GM21447 (cell line): ENCODE measurements around the gene MRPS2.
"Not testable (repeated sequence)": the region's sequence is repeated elsewhere in the genome, so short reads cannot be mapped to it uniquely, and the experiment has no call there.

ENCODE experiments used
- ATAC-seq: cut with Tn5 transposase; IDR thresholded peaks from one replicate; pipeline ENCODE4 v1.9.1; 2021; ENCODE audit not compliant: unreplicated experiment

MRPS2 gene

DNA sequence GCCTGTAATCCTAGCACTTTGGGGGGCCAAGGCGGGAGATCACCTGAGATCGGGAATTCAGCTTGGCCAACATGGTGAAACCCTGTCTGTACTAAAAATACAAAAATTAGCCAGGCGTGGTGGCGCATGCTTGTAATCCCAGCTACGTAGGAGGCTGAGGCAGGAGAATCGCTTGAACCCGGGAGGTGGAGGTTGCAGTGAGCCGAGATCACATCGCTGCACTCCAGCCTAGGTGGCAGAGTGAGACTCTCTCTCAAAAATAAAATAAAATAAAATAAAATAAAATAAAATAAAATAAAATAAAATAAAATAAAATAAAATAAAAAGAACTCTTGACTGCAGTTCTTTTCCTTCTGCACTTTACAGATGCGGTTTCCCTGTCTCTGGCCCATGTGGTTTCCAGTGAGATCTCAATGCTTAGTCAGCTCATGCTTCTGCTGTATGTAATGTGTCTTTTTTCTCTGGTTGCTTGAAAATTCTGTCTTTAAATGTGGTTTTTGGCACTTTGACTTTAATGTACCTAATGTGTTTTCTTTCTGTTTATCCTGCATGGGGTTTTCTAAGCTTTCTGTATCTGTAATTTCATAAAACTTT is 28.5 kb downstream of the MRPS2 start:
- ATAC-seq = not testable (repeated sequence)

DNA sequence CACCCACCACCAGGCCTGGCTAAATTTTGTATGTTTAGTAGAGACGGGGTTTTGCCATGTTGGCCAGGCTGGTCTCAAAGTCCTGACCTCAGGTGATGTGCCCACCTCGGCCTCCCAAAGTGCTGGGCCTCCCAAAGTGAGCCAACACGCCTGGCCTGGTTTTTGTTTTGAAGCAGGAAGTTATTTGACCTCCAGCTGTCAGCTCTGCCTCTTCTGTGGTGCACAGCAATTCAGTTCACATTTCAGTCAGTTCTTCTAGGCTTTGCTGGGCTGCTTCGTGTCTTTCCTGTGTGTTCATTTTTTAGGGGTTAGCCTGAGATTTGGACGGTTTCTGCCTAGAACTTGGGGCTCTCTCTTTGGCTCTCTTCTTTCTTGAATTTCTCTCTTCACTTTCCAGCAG is 29.7 kb downstream of the MRPS2 start:
- no peak for ATAC-seq

DNA sequence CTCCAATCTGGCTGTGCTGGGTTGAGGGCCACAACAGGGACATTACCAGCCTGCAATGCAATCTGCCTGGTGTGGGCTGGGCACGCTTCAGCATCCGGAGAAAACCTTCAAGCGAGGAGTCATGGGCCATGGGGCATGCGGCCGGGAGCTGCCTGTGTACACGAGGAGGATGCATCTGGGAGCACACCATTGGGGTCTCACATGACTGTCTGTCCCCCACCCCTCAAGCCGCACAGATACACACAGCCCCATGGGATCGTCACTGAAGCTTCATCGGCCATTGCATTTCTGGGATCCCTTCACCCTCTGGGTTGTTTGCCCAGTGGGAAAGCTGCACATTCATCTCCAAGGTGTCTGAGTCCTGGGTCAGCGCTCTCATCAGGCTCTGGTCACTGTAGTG is 30.6 kb downstream of the MRPS2 start:
- ATAC-seq = no peak

DNA sequence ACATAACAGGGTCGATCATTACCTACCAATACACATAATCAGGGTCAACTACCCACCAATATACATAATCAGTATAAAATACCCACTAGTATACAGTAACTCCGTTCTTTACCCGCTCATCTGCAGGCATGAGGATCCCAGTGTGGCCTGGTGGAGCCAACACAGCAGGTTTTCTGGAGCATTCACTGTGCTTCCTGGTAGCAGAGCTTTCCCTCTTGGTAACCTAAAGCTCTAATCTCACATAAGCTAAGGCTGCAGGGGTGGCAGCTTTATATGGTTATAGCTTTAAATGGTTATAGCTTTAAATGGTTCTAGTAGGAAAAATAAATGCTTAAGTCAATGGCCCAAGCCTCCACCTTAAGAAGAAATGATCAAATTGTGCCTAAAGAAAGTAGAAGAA is 32.6 kb downstream of the MRPS2 start:
- no peak for ATAC-seq

DNA sequence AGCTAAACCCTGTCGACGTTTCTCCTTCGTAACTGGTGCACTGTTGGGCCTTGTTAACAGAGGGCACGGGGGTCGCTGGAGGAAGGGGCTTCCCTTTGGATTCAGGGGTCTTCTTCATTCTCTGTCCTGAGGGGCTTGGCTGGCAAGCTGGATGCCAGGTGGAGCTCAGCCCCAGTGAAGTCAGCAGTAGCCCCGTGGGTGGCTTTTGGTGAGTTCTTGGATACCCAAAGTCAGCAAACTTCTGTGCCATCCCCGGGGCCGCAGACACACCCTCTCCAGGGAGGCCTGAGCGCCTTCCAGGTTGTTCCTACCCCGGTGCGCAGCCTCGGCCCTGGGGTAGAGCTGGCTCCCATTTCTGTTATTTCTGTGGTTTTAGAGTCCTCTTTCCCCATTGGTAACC is 33.2 kb downstream of the MRPS2 start:
- ATAC-seq = no peak

DNA sequence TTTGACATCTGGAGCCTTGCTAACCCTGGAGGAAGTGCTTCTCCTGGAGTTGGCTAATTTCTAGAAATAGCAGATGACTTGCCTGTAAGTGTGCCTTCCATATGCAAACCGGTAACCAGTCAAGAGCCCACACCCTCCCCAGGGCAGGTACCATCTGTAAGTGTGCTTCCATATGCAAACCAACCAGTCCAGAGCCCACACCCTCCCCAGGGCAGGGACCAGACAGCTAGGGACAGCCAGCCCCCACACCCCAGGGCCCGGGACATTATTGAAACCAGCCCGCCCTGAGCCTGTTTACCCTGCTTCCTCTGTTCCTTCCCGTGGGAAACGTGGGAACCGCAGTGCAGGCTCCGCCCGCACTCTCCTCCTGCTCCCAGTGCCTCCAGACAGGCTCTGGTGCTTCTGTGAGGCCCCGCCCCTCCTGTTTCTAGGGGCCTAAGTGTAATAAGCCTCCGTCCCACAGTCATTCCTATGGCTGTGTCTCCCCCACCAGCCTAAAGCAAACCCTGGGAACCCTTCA is 33.8 kb downstream of the MRPS2 start:
- ATAC-seq = not testable (repeated sequence)

DNA sequence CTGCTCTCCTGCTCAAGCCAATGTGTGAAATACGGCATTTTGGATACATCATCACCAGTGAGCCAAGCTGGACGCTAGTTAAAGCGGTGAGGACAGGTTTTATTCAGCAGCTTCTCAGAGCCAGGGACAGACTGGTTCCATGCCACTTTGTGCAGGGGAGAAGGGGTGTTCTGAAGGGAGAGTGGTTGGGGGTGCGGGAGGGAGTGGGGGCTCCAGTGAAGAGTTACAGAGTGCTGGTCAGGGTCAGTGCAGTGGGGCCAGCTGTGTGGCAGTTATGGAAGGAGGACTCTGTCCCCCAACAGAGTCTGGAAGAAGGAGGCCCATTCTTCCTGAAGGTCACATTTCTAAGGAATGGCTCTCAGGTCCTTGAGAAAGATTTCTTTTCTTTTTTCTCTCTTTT is 34.3 kb downstream of the MRPS2 start:
- ATAC-seq = not testable (repeated sequence)

DNA sequence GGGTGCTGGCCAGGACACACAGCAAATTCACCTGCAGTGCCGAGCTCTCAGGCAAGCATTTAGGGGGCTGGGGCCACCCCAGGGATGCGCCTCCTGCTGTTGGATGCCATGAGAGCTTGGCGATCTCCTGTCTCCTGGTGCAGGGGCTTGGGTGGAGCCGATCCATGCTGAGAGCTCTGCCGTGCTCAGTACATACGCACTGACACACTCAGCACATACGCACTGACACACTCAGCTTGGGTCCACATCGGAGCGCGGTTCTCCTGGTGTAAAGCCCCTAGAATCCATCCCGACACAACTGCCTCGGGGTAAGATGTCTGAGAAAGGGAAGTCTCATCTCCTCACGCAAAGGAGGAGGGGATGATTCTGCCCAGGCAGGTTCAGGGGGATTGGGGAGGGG is 35.1 kb downstream of the MRPS2 start:
- ATAC-seq = not testable (repeated sequence)

DNA sequence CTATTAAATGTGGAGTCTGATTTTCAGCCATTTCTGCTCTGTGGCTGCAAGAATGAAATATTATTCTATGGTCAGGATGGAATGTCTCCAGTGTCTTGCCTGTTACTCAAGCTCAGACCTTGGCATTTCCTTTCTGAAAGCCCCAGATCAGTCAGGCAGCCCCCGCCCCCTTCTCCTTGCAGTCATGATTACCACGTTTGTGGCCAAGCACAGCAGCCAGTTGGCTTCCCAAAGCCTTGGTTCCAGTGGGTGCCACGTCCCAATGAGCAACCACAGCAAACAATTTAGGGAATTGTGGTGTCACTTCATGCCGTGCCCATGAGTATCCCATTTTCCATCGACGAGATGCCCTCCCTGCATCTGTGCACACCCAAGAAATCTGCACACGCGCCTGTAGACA is 35.7 kb downstream of the MRPS2 start:
- ATAC-seq = no peak

DNA sequence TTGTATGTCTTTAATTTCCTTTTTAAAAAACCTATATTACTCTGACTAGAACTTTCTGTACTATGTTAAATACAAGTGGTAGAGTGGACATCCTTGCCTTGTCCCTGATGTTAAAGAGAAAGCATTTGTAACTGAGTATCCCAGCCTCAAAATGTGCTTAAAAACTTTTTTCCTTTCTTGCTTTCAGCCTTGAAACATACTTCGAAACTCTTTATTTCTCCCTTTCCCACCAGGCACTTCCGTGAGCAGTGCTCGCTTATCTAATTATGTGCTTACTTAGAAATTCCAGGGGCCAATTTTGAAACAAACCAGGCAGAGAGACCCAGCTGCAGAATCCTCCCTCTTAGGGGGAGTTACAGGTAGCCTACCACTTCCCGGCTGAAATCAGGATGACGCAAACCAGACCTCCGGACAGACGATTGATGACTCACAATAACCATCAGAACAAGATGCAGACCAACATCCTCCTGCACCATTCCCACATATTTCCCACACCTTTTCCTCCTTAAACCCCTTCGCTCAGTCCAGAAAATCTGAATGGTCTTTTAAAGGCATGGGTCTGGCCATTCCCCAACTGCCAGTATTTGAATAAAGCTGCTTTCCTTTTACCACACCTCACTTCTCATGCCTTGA is 42.9 kb downstream of the MRPS2 start:
- ATAC-seq = not testable (repeated sequence)

DNA sequence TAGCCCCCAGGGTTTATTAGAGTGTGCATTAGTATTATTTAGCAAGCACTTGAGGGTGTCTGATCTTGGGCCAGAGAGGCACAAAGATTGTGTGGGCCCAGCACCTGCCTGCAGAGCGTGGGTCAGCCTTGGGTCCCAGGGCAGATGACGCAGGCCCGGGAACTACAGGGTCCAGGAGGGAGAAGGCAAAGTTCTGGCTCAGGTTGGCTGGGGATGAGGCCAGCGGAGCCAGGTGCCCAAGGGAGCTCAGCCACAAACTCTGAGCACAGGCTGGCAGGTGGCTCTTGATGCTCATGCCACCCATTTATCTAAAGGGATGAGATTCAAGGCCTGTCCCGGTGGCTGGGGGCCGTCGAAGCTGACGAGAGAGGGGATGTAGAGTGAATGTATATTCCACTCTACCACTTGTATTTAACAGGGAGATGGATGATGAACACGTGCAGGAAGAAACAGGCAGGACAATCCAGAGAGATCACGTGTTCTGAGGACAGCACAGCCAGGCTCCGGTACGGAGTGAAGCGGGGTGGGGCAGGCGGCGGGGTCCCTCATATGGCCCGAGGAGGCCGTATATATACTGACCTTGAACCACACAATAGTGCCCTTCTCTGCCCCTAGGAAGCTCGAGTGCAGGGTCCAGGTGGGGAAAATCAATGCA is 44.6 kb downstream of the MRPS2 start:
- ATAC-seq = no peak

DNA sequence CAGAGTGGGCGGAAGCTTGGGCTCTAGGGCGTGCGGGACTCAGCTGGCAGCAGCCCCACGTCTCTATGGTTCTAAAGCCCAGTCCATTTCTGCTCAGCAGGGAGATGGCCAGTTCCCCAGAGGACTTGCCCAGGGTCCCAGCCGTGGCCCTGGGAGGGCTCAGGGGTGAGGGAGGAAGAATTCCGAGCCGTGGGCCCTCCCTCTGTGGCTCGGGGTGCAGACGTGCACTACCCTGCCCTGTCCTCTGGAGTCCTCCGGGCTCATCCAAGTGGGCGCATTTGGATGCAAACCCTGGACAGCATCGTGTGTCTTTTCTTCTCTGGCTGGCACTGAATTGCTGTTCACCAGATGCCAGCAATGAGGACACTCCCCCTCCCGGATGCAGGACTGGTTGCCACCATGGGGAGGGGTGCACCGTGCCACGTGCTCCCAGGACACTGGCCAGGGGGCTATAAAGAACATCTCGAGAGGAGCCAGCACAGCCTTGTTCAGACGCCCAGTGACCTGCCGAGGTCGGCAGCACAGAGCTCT is 45.2 kb downstream of the MRPS2 start, which contains the start of gene OBP2A:
Gene OBP2A, plus strand, starts transcription at position 481 of the 531 bp plus-strand sequence. CDS start 55 bp downstream, outside the sequence.
- not testable (repeated sequence) for ATAC-seq

DNA sequence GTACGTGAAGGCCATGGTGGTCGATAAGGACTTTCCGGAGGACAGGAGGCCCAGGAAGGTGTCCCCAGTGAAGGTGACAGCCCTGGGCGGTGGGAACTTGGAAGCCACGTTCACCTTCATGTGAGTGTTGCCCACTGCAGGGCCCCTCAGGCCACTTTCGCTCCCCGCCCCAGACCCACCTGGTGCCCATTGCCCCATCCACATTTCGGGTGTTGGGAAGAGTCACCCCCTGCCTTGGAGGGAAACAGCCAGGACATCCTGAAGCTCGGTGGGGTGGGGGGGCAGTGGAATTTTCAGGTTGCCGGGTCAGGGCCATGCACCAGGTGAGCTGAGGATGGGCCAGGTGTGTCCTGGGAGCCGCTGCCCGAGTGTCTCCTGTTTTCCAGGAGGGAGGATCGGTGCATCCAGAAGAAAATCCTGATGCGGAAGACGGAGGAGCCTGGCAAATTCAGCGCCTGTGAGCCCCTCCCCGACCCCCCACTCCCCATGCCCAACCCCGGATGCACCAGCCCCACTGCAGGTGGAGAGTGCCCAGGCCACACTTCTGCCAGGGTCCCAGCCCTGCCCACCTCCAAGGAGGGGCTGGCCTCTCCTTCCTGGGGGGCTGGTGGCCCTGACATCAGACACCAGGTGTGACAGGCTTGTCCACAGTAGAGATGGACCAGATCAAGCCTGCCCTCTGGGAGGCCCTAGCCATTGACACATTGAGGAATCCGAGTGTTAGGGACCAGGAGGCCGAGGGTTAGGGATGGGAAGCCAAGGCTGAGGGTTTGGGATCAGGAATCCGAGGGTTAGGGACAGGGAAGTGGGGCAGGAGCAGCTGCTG is 46.5 kb downstream of the MRPS2 start:
- not testable (repeated sequence) for ATAC-seq

DNA sequence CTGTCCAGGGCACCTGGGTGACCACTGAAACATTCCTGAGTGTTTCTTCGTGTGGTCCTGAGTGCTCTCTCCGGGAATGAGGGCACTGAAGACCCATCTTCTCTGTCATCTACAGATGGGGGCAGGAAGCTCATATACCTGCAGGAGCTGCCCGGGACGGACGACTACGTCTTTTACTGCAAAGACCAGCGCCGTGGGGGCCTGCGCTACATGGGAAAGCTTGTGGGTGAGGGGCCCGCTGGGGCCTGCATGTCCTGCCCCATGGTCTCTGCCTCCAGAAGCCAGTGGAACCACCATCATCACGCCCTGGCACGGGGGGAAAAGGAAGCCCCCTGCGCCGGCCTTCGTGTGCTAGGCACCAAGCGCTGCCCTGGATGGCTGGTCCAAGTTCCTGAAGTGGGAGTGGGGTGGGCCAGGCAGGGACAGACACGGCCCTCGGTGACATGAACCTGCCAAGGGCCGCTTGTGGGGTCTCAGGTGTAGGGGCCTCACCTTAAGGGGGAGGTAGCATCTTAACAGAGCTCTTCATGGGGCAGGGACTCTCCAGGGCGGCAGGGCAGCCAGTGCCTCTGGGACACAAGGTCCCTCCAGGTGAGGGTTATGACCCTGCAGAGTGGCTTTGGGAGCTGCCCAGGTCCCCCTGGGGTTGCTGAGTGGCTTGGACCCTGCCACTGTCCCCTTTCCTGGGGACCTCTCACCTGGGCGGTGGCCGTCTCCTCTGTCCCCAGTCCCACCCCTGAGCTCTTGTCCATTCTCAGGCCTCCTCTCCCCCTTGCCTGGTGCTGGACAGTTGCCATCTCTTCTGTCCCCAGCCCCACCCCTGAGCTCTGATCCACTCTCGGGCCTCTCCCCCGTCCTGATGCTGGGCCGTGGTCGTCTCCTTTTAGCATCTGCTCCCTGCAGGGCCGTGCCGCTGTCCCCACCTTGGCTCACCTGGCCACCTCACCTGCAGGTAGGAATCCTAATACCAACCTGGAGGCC is 47.6 kb downstream of the MRPS2 start:
- ATAC-seq = no peak

DNA sequence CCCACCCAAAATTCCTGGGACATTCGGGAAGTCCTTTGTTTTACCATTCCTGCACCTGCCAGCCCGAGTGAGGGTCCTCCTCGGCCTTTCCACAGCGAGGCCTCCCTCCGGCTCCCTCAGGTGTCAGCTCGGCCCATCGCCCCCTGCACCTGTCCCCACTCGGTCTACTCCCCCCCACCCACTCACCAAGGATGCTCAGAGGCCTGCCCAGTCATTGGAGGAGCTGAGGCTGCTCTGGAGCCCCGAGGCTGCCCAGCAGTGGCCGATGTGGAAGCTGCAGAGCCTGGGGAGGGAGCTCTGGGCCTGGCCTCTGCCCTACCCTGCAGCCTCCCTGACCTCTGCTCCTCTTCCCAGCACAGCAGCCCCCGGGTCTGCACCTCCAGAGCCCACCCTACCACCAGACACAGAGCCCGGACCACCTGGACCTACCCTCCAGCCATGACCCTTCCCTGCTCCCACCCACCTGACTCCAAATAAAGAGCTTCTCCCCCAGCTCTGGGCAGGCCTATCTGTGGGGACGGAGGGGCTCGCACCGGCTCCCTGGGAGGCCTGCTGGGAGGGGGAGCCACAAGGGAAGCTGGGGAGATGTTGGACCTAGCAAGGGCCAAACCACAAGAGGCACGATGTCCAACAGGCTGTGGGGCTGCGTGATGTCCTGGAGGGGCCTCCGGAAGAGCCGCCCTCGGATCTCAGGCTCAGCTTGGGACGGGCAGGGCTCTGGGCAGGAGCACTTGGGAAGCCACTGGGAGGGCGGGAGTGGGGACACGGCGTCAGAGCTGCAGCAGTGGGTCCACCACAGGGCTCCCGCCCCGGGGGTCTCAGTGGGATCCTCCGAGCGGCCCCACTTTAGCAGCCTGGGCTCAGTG is 49.2 kb downstream of the MRPS2 start:
- ATAC-seq = not testable (repeated sequence)

DNA sequence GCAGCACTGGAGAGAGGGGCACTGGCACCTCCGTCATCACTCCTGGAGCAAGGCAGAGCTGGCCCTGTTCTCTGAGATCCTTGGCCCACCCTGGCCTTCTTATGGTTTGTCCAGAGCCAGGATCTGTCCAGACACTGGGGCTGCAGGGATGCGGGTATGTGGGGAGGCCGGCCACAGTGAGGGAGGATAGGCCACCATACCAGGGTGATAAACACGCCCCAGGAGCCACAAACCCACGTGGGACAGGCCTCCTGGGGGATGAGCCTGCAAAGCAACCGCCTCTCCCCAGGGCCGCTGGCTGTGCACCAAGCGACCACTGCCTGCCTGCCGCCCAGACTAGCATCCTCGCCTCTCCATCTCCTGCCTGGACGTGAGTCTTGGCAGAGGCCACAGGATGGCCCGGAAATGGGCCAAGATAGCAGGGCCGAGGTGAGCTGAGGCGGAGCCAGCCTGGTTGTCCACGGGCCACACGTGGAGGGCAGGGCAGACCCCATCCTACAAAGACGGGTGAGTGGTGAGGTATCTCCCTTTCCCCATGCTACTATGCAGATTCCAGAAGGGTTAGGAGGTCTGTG is 49.9 kb downstream of the MRPS2 start:
- ATAC-seq = no peak

DNA sequence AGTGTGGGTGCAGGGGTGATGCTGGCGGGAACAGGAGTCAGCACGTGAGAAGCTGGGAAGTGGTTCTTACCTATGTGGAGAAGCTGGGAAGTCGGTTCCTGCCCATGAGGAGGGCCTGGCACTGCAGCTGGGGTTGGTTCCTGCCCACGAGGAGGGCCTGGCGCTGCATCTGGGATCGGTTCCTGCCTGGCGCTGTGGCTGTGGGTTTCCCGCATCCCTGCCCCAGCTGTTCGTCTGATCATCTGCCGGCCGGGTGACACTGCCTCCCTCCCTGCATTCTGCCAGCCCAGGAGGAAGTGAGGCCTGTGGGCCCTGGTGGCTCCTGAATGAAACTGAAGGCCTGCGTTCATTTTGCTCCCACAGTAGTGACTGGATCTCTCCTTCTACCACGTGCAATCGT is 50.5 kb downstream of the MRPS2 start:
- no peak for ATAC-seq

DNA sequence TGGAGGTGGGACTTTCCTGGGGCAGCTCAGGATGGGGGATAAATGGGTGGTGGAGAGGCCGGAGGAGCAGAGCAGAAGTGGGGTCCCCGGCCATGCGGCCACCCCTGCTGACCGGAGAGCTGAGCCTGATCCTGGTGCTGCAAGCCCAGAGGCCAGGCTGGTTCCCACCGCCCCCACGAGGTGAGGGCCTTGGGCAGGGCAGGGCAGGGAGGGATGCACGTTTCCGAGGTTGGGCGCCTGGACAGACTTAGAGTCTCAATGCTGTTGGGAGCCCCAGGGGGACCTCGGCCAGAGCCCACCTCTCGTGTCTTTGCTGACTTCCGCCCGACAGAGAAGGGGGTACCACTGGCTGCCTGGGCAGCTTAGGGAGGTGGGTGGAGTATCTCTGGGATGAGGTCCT is 51.0 kb downstream of the MRPS2 start:
- no peak for ATAC-seq
